ENCODE results near the gene PTPRG.

PTPRG gene

GRCh38 chr3:62172199-62172598, 610.8 kb downstream of the PTPRG start:
- no peaks in the 10 kb centered on the region for H4K20me1 ChIP-seq (ENCODE audit: insufficient read depth, low read length)
- no peak for TF ChIP-seq CTCF (IDR thresholded peaks at IDR 0.05; ENCODE audit: low read depth, low read length)
- no peak for TF ChIP-seq EZH2phosphoT487 (IDR thresholded peaks at IDR 0.05; ENCODE audit: low read depth)
- no peak overlapping the region for H2AFZ ChIP-seq (ENCODE audit: low read depth, low read length)
- H3K9ac ChIP-seq (ENCODE audit: low read length), result no peak overlapping the region
- no peaks in the 10 kb centered on the region for H3K27me3 ChIP-seq (ENCODE audit: low read depth, low read length)
- no peak overlapping the region for H3K27ac ChIP-seq (ENCODE audit: low read length)
- H3K4me3 ChIP-seq (ENCODE audit: low read length), result no peak overlapping the region
- no peak overlapping the region for H3K4me2 ChIP-seq (ENCODE audit: low read length)
- no peaks in the 10 kb centered on the region for H3K9me3 ChIP-seq (ENCODE audit: insufficient read depth, low read length)
- H3K79me2 ChIP-seq (ENCODE audit: low read length), result no peaks in the 10 kb centered on the region
- no peaks in the 10 kb centered on the region for H3K4me1 ChIP-seq (ENCODE audit: low read length)
- peaks cover 4% of the 10 kb centered on the region for H3K36me3 ChIP-seq (replicated peaks; ENCODE audit: low read depth, low read length)

- TF ChIP-seq EZH2phosphoT487 (IDR thresholded peaks at IDR 0.05; ENCODE audit: low read depth), result no peak
- TF ChIP-seq CTCF (IDR thresholded peaks at IDR 0.05; ENCODE audit: low read depth, low read length), result no peak
Measured at GRCh38 chr3:62173939-62174515, 612.7 kb downstream of the PTPRG start.

GRCh38 chr3:62175161-62175560, 613.8 kb downstream of the PTPRG start:
- Histone ChIP-seq H3K9ac (ENCODE audit: low read length) (no peak overlapping the region), H3K27me3 (ENCODE audit: low read depth, low read length) (no peaks in the 10 kb centered on the region), H3K4me1 (ENCODE audit: low read length) (peaks cover 7% of the 10 kb centered on the region), H3K27ac (ENCODE audit: low read length) (no peak overlapping the region), H3K9me3 (ENCODE audit: insufficient read depth, low read length) (no peaks in the 10 kb centered on the region), H4K20me1 (ENCODE audit: insufficient read depth, low read length) (no peaks in the 10 kb centered on the region), H3K79me2 (ENCODE audit: low read length) (no peaks in the 10 kb centered on the region), H3K4me2 (ENCODE audit: low read length) (no peak overlapping the region), H3K36me3 (replicated peaks; ENCODE audit: low read depth, low read length) (peaks cover 4% of the 10 kb centered on the region), H3K4me3 (ENCODE audit: low read length) (no peak overlapping the region), H2AFZ (ENCODE audit: low read depth, low read length) (no peak overlapping the region)
- TF ChIP-seq CTCF (IDR thresholded peaks at IDR 0.05; ENCODE audit: low read depth, low read length), result no peak
- TF ChIP-seq EZH2phosphoT487 (IDR thresholded peaks at IDR 0.05; ENCODE audit: low read depth), result no peak

More at GRCh38 chr3:62173939-62174515, 612.7 kb downstream of the PTPRG start:
- Histone ChIP-seq H3K27ac (ENCODE audit: low read length) (no peak overlapping the region), H3K9me3 (ENCODE audit: insufficient read depth, low read length) (no peaks in the 10 kb centered on the region), H3K4me1 (ENCODE audit: low read length) (peaks cover 7% of the 10 kb centered on the region), H4K20me1 (ENCODE audit: insufficient read depth, low read length) (no peaks in the 10 kb centered on the region), H3K4me2 (ENCODE audit: low read length) (no peak overlapping the region), H3K36me3 (replicated peaks; ENCODE audit: low read depth, low read length) (peaks cover 4% of the 10 kb centered on the region), H3K4me3 (ENCODE audit: low read length) (no peak overlapping the region), H3K79me2 (ENCODE audit: low read length) (no peaks in the 10 kb centered on the region), H3K27me3 (ENCODE audit: low read depth, low read length) (no peaks in the 10 kb centered on the region), H2AFZ (ENCODE audit: low read depth, low read length) (no peak overlapping the region), H3K9ac (ENCODE audit: low read length) (no peak overlapping the region)

- H3K9ac ChIP-seq (ENCODE audit: low read length), result no peak overlapping the region
- TF ChIP-seq CTCF (IDR thresholded peaks at IDR 0.05; ENCODE audit: low read depth, low read length) (no peak), EZH2phosphoT487 (IDR thresholded peaks at IDR 0.05; ENCODE audit: low read depth) (no peak)
- H3K9me3 ChIP-seq (ENCODE audit: insufficient read depth, low read length), result no peaks in the 10 kb centered on the region
Measured at GRCh38 chr3:62178032-62178431, 616.7 kb downstream of the PTPRG start.

More at GRCh38 chr3:62178032-62178431, 616.7 kb downstream of the PTPRG start:
- Histone ChIP-seq H3K4me3 (ENCODE audit: low read length) (no peak overlapping the region), H3K27me3 (ENCODE audit: low read depth, low read length) (no peaks in the 10 kb centered on the region), H3K4me1 (ENCODE audit: low read length) (peaks cover 7% of the 10 kb centered on the region), H2AFZ (ENCODE audit: low read depth, low read length) (no peak overlapping the region), H3K27ac (ENCODE audit: low read length) (no peak overlapping the region), H3K79me2 (ENCODE audit: low read length) (no peaks in the 10 kb centered on the region), H4K20me1 (ENCODE audit: insufficient read depth, low read length) (no peaks in the 10 kb centered on the region), H3K36me3 (replicated peaks; ENCODE audit: low read depth, low read length) (no peaks in the 10 kb centered on the region), H3K4me2 (ENCODE audit: low read length) (no peak overlapping the region)

All from OCI-LY3 (cell line).